Right renal cortex interstitium (tissue), 3 donors: ENCODE data around the gene TCEANC. TPM values are rescaled to one million over a fixed set of nuclear protein-coding genes. Genes with fewer than 3 reads are reported as not detected.
A peak's percentile ranks its signal among the peaks of the same experiment; 100 is the strongest.
"Not testable (repeated sequence)": the region's sequence is repeated elsewhere in the genome, so short reads cannot be mapped to it uniquely, and the experiment has no call there.

Experiments
- DNase-seq, 3 donors: peaks; one replicate each; pipeline ENCODE4 v3.0.0-alpha.2; 2013; ENCODE audit warnings: low read depth in 3 of 3, low spot score in 2 of 3
- polyA plus RNA-seq, 3 donors: library from polyadenylated mRNA; unstranded; fragments of 120-200 nt; gene quantifications; one replicate each; pipeline ENCODE4 v1.2.1, GENCODE V29; 2013; ENCODE audit not compliant: insufficient read length in 3 of 3

Gene TCEANC
- polyA plus RNA-seq, 3 donors, result 6.0 to 6.5 (median 6.4) TPM

DNA sequence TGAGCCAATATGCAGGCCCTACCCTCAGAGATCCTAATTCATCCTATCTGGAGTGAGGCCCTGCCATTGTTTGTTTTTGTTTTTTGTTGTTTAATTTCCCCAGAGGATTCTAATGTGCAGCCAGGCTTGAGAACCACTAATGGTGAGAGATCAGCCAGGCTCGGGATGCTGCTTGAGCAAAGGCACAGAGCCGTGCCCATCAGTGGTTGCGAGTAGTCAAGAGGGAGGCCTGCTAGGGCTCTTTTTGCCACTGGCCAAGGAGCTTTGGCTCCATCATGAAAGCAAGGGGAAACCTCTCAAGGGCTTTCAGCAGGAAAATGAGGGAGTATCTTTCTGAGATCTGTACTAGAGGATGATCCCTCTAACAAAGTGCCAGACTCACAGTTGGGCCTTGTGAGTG, 2.7 kb downstream of the TCEANC start:
- no peak for DNase-seq

DNA sequence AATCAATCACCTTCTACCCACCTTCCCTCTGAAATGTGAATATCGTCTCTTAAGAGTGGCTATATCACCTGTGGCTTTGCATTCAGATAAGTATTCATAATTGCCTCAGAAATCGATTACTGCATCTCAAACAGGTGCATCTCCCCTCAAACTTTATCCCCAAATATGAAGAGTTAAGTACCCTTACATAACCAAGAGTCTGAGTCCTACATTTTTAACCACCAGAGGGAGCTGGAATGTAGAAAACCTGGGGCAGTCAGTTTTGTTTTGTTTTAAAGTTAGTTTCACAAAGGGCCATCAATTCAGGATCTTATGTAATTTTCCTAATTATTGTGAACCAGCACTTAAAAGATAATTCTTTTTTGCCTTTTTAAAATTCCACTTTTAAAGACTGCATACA, 5.7 kb downstream of the TCEANC start:
- DNase-seq, result no peak

DNA sequence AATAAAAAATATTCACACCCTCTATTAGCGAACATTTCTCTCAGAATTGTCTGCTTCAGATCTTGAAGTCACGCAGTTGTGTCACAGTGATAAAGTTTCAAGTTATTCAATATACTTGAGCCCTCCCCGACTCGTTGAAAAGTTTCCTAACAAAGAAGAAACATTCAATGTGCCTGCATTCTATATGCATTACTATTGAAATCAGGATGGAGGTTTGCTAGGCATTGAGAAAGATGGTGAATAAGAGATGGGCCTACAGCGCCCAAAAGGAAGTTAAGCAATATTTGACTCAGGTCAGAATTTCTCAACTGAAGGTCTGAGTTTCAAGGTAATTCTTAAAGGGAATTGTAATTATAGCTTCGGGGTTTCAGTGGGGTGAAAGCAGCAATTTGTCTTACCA, 6.1 kb downstream of the TCEANC start:
- DNase-seq, result no peak

DNA sequence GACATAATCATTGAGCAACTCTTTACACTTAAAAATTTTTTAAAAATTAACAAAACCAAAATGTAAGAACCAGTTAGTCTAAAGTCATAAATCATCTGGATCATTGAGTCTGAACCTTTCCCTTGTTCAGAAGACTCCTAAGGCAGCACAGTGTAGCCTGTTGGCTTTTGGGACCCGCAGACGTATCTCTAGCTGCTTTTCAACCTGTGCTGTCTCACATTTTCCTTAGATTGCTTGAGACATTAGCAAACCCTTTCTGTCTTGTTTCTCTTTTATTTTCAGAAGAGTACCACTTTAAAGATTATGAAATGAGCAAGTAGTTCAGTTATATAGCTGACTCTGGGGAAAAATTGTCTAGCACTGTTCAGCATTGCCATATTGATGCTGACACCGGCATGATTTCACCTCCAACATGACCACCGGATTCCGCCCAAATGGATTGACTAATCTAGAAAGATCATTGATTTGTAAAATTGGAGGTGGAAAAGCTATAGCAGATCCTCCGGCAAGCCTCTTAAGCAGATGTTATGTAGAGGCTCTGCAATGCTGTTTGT, 8.9 kb downstream of the TCEANC start:
- DNase-seq, result no peak

DNA sequence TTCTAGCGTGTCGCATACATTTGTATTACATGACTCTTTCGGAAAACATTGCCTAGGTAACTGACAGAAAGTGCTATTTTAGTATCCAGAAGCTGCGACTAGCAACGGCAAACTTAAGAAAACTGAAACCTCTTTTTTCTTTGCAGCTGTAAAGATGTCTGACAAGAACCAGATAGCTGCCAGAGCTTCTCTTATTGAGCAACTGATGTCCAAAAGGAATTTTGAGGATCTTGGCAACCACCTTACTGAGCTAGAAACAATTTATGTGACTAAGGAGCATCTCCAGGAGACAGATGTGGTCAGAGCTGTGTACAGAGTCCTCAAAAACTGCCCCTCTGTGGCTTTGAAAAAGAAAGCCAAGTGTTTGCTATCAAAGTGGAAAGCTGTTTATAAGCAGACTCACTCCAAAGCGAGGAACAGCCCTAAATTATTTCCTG, 9.4 kb downstream of the TCEANC start:
- no peak for DNase-seq

DNA sequence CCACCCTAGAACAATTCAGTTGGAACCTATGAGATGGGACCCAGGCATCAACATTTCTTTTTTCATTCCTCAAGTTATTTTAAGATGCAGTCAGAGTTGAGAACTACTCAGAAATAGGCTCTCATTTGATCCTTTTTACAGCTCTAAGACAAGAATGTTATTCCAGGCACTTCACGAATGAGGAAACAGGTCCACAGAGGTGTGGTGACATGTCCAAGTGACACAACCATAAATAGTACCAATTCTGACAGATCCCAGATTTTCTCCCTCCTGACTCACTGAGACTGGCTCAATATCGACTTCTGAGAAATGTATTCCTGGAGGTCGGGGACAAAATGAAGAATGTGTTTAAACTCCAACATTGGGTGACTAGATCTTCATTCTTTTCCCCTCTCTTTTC, 11.1 kb downstream of the TCEANC start:
- DNase-seq, result no peak

DNA sequence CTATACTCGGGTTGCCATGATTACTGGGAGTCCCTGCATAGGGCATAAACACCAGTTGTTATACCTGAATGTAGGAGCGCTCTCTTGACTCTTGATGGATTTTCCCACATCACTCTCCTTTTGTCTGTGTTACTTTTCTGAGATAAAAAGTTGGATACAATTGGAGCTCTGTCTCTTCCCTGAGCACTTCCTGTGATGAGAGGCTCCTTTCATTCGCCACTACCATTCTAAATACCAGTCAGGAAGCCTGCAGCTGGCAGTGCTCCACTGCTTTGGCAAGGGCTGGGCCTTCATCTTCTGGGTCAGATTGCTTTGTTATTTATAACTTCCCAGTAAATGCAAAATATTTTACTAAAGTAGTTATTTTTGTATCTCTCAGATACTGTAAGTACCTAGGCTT, 13.9 kb downstream of the TCEANC start:
- DNase-seq, result no peak

DNA sequence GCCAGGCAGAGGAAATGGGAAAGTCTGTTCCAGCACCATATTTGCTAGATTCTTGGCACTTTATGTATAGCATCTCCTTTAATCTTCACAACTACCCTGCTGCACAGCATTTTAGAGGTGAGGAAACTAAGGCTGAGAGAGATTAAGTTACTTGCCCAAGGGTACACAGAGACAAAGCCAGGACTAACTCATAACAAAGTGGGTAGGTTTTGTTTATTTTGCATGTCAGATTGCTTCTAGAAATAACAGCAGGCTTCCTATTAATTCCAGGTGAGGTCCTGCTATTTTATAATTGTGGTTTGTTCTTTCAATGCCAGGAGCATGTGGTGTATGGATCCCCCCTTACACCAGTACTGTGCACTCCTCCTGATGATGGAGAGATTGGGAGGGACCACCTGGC, 15.0 kb downstream of the TCEANC start:
- no peak for DNase-seq

DNA sequence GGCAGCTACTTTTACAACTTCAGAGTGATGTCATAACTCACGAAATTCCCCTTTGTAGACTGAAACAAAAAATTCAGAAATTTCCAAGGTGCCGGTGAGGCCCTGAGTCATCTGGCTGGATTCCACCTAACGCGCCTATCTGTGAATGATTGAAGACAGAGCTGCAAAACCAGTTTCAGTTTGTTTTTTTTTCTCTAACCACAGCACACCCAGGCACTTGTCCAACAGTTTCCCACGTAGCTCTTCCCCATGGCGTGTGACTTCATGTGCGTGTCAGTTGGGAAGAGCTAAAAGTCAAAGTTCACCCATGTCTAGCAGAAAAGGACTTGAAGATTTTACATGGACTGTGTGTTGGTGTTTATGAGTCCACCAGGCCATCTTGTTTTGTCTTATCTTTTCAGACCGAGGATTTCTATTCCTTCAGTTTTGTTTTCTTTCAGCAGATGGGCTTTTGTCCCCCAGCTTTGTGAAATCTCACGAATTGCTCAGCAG, 16.4 kb downstream of the TCEANC start:
- no peak for DNase-seq

DNA sequence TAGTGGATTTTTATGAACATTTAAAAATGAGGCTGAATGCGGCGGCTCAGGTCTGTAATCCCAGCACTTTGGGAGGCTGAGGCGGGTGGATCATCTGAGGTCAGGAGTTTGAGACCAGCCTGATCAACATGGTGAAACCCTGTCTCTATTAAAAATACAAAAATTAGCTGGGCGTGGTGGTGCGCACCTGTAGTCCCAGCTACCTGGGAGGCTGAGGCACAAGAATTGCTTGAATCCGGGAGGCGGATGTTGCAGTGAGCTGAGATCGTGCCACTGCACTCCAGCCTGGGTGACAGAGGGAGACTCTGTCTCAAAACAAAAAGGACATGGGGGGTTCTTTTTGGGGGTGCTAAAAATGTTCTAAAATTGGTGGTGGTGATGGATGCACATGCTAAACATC, 16.8 kb downstream of the TCEANC start:
- not testable (repeated sequence) for DNase-seq

DNA sequence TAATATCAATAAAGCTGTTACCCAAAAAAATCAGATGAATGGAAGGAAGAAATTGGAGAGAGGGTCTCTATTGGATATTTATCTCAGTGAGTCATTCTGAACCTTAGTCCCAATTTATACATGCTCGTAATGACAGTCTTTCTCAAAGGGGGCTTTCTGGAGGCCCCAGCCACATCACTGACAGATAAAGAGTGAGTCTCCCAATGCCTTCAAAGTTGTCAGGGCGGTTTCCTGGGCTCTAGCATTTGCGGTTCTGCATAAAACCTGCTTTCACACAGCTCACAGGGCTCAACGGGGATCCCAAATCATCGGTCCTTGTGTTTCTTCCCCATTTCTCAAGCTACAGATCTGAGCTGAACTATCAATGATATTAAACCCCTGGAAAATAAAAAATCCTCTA, 17.3 kb downstream of the TCEANC start:
- no peak for DNase-seq

DNA sequence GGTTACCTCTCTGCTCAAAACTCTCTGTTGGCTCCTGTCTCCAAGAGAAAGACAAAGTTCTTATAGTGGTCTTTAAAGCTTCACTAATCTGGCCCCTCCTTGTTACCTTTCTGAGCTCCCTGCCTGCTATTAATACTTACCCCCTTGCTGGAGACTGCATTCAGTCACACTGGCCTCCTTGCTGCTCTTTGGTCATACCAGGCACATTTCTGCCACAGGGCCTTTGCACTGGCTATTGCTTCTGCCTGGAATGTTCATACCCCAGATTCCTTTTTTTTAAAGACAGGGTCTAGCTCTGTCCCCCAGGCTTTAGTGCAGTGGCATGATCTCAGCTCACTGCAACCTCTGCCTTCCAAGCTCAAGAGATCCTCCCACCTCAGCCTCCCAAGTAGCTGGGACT, 20.1 kb downstream of the TCEANC start:
- no peak for DNase-seq

DNA sequence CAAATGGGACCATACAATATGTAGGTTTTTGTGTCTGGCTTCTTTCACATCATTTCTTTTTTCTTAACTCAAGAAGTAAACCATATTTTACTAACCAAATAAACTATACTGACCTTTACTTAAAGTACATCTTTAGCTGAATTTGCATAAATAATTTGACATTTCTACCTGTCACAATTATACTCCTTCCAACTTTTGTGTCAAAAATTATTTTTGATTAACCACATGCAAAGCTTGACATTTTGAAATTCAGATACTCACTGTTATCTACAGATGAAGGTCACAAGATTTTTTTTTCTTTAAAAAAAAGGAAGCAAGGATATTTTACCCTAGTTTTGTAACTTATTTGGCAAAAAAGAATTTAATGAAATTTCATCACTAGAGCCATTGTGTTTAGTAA, 23.9 kb downstream of the TCEANC start:
- no peak for DNase-seq

DNA sequence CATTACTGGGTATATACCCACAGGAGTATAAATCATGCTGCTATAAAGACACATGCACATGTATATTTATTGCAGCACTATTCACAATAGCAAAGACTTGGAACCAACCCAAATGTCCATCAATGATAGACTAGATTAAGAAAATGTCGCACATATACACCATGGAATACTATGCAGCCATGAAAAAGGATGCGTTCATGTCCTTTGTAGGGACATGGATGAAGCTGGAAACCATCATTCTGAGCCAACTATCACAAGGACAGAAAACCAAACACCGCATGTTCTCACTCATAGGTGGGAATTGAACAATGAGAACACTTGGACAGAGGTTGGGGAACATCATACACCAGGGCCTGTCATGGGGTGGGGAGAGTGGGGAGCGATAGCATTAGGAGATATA, 26.8 kb downstream of the TCEANC start:
- not testable (repeated sequence) for DNase-seq

DNA sequence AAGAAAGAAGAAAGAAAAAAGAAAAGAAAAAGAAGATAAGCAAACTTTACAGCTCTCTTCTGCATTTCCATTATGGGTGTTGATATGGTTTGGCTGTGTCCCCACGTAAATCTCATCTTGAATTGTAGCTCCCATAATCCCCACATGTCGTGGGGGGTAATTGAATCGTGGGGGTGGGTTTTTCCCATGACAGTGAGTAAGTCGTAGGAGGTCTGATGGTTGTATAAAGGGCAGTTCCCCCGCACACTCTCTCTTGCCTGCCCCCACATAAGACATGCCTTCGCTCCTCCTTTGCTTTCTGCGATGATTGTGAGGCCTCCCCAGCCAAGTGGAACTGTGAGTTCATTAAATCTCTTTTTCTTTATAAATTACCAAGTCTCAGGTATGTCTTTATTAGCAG, 28.7 kb downstream of the TCEANC start:
- DNase-seq, result no peak

DNA sequence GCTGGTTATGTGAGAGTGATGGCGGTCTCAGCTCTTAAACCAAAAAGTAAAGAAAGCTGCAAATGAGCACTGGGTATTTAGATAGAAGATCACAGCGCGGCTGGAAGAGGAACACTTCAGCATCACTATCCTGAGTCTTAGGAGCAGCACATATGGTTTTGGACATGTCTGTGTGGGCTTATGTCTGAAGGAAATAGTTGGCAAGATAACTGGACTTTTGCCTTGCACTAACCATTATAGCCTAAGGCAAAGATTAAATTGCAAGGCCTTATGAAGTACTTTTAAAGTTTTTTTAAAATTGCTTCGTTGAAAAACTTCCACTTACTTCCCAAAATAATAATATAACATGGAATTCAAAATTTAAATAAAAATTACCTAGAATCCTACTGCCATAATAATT, 31.4 kb downstream of the TCEANC start:
- DNase-seq, result no peak

DNA sequence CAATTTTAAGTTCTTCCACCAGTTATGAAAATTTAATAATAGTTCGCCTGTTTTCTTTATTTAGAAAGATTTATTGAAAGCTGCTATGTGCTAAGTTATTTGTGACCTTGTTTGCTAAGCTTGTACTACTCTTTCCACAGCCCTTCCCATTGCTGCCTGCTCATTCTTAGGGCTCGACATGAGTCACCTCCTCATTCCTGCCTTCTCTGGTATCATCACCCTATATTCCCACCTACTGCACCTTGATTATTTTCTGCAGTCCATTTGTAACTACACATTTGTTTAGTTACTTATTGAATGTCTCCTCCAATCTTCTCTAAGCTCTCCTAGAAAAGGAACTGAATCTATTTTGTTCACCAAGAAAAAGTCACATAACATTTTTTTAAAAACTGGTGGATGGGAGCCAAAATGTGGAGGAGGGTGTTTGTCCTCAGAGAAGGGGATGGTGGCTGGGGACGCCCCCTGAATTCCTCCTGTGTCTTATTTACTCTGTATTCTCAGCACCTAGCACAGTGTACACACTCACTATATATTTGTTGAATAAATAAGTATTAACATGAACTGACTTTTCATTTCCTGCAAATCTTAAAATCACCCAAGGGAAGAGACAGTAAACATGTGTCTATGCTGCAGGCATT, 32.3 kb downstream of the TCEANC start:
- DNase-seq, result no peak

DNA sequence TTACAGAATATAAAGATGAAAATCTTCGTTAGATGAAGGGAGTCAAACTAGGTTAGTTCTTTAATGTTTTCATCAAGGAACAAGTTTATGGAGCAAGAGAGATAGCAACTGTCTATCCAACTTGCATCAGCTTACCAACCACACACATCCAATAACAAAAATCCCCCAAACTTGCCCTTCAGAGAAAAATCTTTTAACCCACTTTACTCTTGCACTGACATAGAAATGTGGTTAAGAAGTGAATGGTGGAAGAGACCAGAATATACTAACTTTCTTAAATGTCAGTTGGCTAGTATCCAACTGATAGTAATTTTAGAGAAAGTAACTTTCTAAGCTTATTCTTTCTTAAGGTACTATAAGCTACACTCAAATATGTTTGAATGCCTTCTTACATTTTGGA, 34.3 kb downstream of the TCEANC start:
- DNase-seq, result no peak

DNA sequence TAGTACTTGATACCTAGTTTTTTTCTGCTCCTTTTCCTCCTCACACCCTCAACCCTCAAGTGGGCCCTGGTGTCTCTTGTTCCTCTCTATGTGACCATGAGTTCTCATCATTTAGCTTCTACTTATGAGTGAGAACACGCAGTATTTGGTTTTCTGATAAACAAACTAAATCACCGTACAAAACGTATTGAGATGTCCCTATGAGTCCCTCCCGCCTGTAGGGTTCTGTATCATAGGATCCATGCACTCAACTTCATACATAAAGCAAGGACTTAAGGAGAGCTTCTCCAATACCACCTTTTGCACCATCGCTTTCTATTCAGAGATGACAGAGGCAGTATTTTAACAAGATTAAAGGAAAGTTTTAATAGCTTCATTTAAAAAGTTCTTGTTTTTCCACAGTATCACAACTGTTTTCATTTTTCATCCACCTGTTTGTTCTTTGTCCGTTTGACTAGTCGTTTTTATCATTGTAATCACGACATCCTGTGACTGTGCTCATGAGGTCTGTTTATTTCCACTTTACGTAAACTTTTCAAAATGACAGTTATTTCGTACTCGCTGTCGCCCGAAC, 35.5 kb downstream of the TCEANC start:
- peak in 1 of 3 donors; percentile 10 for DNase-seq

DNA sequence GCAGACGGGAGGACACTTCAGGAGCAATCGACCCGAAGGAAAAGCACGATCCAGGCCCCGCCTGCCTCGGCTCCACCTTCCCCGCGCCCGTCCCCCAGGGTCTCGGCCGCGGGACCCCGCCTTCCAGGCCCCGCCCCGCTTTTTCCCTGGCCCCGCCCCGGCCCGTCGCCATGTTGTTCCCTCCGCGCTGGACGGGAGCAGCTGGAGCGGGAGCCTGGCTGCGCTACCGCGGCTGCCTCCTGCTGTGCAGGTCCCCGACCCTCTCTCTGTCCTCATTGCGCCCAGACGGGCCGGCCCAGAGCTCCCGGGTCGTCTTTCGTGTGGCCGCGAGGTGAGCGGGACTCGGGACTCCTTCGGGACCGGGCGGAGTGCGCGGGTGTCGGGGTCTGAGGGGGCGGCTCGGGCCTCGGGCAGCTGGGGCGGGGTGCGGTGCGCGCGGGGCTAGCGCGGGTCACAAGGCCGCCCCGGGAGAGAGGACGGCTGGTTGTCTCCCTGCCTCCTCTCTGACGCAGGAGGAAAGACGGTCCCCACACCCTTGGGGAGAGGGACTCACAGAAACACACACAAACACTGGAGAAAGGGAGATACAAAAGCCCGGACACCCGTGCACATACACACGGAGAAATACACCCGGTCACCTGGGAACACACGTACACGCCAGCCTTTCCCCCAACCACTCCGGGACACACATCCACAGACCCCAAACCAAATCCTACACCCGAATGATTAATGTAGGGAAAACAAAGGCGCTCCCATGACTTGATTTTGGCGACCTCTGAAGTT, 36.2 kb downstream of the TCEANC start, which contains the start of gene RAB9A:
Gene RAB9A, plus strand, starts transcription at position 171 of the 783 bp plus-strand sequence. CDS start 19,619 bp downstream, outside the sequence.
- DNase-seq, result peak; percentile 25 to 55 (median 42)

DNA sequence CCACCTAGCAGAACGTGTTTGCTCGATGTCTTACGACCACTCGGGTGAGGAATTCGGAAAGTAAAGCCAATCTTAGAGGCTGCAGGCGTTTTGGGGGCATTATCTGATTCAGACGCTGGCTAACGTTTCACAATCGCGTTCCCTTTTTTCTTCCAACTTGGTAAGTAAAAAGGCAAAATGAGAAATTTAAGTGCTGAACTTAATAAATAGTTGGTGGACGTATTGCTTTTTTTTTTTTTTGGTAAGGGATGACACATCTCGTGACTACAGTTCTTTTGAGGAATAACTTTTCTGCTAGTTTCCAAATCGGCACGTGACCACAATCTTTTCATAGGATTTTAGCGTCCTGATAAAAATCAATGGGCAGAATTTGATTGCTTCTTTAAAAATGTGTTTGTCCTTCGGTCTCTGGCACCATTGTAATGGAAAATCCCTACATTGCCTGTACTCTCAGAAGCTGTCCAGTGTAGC, 36.8 kb downstream of the TCEANC start:
- peak in 2 of 3 donors; percentile 13 to 27 for DNase-seq
